Suppressor macrophage treated with lipopolysaccharide for 1 hour (primary cell): ENCODE data around the gene KLHL2.
"Not testable (repeated sequence)": the region's sequence is repeated elsewhere in the genome, so short reads cannot be mapped to it uniquely, and the experiment has no call there.

Experiments used
- DNase-seq, 3 donors: peaks; one replicate each; pipeline ENCODE4 v3.0.0-alpha.2; 2020 to 2022

KLHL2 gene, protein sequence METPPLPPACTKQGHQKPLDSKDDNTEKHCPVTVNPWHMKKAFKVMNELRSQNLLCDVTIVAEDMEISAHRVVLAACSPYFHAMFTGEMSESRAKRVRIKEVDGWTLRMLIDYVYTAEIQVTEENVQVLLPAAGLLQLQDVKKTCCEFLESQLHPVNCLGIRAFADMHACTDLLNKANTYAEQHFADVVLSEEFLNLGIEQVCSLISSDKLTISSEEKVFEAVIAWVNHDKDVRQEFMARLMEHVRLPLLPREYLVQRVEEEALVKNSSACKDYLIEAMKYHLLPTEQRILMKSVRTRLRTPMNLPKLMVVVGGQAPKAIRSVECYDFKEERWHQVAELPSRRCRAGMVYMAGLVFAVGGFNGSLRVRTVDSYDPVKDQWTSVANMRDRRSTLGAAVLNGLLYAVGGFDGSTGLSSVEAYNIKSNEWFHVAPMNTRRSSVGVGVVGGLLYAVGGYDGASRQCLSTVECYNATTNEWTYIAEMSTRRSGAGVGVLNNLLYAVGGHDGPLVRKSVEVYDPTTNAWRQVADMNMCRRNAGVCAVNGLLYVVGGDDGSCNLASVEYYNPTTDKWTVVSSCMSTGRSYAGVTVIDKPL

DNA sequence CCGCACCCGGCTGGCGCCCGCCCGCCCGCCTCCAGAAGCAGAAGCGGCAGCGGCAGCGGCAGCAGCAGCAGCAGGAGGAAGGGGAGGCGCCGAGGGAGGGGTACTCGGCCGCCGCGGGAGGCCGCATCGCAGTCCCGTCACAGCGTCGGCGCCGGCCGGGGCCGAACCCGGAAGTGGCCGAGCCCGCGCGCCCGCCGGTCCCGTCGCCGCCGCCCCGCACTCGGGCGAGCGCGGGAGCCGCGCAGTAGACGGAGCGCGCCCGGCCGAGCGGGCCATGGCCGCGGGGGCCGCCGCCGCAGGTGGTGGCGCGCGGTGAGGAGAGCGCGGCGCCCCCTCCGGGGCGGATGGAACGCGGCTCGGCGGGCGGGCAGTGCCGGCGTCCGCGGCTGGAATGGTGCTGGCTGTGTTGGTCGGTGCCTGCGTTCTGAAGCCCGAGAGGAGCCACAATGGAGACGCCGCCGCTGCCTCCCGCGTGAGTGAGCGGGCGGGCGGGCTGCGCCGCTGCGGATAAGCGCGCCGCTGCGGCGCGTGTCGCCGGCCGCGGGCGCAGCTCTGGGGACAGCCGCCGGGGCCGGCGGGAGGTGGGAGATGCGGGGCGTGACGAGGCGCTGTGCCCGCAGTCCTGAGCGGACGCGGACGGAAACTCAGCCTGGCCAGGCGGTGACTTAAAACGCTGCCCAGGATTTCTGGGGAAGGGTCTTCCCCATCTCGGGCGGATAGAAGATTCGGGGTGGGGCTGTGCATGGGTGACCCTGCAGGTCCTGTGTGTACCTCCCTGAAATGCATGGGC lies at the start of gene KLHL2:
Gene KLHL2, plus strand, starts transcription at position 131 of the 790 bp plus-strand sequence. Its CDS starts 316 bp downstream, at position 447.
- DNase-seq: peak; percentile 88 to 95 (median 91)

DNA sequence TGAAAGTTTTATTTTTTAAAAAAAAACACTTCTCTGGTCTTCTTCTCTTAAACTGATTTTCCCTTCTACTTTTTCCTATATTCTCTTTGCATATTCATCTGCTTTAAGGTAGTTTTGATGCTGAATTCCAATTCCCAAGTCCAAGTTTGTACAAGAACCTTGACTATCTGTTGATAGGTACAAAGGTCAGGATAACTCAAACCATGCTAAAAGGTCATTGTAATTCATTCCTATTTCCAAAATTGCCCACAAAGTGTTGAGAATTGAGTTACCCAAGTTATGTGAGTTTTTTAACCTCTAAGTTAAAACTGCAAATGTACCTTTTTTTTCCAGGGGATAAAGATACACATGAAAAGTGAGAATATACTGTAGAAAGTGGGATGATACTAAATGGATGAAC lies 48.6 kb upstream of the KLHL2 start:
- no peak for DNase-seq

DNA sequence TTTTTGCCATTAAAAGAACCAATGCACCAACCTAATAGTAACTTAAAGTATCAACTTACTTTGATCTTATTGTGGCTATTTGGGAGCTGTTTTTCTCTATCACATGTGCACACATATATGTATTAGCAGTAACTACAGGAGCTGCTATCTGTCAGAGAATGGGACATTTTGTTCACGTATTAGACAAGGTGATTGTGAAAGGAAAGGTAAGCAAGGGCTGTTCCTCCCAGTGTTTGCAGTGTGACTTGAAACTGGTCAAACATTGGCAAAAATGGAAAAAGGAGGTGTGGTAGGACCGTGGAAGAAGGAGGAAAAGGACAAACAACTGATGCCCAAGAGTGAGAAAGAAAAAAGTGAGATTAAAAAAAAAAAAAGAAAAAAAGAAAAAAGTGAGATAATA lies 43.1 kb upstream of the KLHL2 start:
- no peak for DNase-seq

DNA sequence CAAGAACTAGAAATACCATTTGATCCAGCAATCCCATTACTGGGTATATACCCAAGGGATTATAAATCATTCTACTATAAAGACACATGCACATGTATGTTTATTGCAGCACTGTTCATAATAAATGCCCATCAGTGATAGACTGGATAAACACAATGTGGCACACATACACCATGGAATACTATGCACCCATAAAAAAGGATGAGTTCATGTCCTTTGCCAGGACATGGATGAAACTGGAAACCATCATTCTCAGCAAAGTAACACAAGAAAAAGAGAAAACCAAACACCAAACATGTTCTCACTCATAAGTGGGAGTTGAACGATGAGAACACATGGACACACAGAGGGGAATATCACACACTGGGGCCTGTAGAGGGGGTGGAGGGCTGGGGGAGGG lies 40.5 kb upstream of the KLHL2 start:
- not testable (repeated sequence) for DNase-seq

DNA sequence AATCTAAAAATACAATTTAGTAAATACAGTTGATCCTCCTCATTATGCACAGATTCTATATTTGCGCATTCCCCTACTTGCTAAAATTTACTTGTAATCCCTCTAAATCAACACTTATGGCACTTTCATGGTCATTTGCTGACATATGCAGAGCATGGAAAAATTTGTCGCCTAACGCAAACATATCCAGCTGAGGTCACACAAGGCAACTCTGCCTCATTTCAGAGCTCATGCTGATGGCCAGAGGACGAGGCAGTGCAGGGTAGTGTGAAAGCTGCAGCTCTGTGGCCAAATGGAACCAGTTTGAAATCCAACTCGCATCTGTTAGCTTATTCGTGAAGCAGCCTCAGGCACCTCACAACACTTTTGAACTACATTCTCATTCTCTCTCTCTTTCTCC lies 39.7 kb upstream of the KLHL2 start:
- DNase-seq: no peak

DNA sequence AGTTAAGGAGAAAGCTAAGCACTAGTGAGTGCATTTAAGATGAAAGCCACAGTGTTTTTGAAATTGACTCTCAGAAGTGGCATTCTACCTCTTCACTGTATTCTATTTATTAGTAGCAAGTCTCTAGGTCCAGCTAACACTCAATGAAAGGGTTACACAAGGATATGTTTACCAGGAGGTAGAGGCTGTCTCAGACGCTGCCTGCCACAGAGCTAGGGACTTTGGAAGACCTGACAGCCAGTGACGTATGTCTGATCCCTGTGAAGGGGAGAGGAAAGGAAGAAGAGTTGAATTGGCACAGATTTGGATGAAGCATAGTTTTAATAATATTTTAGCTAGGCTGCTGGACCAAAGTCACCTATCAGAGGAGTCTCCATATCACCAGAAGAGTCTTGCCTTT lies 36.5 kb upstream of the KLHL2 start:
- DNase-seq: no peak

DNA sequence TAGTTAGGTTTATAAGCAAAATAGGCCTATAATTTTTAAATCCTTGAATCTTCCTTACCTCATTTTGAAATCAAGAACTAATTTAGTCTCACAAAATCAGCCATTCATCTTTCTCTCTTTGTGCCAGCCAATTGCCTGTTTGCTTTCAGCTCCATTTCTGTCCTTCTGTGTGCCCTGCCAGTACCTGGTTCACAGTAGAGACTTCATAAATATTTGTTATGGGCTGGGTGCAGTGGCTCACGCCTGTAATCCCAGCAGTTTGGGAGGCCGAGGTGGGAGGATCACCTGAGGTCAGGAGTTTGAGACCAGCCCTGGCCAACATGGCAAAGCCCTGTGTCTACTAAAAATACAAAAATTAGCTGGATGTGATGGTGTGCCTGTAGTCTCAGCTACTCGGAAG lies 31.9 kb upstream of the KLHL2 start:
- DNase-seq: not testable (repeated sequence)

DNA sequence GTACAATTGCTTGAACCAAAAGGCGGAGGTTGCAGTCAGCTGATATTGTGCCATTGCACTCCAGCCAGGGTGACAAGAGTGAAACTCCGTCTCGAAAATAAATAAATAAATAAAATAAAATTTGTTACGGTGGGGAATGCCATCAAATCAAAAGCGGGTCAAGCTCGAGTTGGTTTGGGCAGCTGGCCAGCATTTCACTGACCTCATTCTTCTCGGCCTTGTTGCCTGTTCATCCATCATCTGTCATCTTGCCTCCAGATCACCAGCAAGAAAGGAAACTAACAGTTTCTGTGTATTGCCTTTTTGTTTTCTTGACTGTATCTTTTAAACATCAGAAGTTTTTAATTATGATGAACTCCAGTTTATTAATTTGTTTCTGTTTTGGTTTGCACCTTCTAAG lies 31.5 kb upstream of the KLHL2 start:
- no peak for DNase-seq

DNA sequence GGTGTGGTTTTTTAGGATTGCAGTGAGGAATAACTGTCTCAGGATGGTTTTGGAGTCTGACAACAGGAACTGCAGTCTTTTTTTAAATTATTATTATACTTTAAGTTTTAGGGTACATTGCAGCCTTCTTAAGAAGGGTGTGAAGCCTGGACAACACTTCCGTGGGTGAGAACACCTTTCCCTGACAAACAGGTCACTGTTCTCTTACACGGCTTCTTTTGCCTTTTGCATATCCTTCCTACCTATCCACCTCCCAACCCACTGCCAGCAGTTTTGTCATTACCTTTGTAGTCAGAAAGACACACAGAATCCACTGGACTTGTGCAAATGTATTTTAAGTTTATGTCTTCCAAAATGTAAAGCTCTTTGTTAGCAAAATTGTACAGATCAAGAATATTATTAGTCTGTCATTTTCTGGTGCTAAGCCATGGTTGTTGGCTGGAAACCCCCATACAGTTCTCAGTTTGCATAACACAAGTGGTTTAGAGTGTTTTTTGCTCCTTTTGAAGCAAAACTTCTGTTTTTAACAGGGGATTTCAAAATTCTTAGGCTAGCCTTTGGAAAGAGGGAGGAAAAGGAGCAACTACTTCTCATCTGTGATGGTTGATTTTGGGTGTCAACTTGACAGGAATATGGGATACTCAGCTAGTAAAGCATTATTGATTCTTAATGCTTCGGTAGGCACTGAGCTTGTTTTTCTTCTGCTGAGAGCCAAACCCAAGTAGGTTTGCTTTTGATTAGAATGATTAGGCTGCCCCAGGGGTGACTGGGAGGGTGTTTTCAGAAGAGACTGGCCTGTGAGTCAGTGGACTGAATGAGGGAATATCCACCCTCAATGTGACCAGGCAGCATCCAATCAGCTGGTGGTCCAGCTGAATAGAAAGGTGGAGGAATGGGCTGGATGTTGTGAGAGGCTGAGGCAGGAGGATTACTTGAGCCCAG lies 29.4 kb upstream of the KLHL2 start:
- peak; percentile 42 to 50 (median 45) for DNase-seq

DNA sequence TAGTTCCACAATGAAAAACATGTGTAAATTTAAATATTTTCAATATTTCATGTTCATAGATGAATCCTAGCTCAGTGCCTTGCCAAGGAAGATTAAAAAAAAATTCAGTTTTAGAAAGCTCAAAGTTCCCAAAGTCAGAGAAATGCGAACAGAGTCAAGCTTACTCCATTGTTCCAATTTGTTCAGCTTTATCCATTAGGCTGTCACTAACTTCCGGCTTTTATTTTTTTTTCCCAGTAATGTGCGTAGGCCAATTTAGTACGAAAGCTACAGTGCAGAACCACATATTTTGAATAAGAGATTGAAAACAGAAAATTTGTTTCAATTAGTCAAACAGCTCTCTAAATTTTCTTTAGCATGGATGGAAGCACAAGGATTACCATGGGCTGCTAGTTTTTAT lies 23.1 kb upstream of the KLHL2 start:
- no peak for DNase-seq

DNA sequence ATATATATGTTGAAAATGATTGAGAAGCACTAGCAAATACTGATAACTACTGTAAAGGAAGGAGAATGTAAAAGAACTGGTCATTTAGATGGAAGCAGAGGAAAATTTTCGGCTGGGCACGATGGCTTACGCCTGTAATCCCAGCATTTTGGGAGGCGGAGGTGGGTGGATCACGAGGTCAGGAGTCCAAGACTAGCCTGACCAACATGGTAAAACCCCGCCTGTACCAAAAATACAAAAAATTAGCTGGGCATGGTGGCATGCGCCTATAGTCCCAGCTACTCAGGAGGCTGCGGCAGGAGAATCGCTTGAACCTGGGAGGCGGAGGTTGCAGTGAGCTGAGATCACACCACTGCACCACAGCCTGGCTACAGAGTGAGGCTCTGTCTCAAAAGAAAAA lies 22.4 kb upstream of the KLHL2 start:
- DNase-seq: not testable (repeated sequence)

DNA sequence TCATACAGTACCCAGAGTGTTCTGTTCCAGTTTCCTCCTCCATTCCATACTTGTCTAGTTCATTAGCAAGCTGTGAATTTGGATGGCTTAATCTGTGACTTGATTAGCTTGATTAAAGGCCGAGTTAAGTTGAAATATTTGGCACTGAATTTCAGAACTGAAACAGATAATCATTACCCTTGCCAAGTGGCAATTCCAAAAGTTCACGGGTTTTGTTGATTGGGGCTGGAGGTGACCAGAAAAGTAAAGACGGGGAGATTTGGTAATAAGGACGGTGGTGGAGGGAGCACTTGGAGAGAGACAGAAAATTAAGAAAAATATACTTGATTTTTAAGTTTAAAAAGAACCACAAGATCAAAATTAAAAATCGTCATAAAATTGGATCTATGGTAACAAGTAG lies 21.9 kb upstream of the KLHL2 start:
- no peak for DNase-seq

DNA sequence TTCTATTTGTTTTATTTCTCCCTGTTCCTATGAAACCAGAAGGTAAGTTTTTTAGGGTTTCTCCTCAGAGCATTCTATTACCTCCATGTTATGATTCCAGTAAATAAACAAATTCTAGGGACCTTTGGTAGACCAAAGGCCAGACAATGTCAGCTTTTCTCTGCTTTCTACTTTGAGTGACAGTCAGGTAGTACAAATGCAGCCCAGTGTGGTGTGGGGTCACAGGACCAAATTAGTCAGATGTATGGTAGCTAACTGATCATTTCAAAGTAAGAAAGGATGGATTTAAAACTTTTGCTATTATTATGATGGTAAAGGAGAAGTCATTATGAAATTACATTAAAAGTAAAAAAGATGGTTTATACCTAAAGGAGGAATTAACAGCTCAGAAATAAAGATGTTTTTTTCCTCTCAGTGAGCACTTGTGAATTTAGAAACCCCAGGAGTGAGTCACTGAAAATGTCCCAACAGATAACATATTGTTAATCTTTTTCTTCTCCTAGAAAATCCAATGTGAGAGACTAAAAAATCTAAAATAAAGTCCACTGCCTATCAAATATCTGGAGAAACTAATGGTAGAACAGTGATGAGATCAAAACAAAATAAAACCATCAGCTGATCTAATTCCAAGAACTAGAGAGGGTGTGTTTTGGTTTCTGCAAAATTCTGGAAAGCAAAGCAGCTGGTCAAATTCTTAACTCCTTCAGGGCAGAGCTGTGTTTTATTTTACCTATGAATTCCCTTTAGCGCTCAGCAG lies 16.6 kb upstream of the KLHL2 start:
- peak in 1 of 3 donors; percentile 16 for DNase-seq

DNA sequence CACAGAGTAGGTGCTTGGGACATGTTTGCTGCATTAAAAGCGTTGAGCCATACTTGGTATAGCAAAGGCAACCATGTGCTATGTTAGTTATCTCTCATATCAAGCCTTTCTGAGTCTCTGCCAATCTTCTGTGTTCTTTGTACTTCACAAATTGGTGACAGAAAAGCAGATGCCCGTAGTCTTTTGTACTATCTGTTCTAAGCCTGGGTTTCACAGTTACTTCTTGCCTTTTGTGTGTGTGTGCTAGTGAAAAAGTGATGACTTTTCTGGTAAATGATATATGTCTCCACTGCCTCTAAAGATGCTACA lies 16.1 kb upstream of the KLHL2 start:
- DNase-seq: no peak

DNA sequence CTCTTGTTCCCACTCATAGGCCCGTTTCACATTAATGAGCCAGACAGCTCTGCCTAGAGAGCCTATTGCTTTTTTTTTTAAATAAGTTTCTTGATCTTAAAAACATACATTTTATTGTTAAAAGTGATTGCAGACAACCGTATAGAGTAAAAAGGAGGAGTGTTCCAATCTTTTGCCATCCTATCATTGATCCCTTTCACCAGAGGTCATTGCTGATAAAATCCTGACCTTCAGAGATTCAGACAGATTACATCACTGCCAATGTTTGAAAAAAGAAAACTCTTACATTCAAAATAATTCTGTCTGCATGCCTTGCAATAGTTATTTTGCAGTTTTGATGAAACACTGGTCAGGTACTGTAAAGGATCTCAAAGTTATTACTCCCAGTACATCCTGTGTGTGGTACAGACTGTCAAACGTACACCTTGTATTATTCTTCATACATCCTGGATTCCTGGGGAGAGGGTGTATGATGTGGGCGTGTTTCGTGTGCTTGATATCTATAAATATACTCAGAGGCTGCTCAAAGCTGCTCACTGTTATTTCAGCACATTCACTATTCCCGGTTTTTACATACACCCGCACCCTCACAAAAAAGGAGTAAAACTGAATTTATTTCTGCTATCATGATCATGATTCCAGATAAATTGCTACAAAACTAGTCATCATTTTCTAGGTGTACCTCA lies 15.4 kb upstream of the KLHL2 start:
- no peak for DNase-seq

DNA sequence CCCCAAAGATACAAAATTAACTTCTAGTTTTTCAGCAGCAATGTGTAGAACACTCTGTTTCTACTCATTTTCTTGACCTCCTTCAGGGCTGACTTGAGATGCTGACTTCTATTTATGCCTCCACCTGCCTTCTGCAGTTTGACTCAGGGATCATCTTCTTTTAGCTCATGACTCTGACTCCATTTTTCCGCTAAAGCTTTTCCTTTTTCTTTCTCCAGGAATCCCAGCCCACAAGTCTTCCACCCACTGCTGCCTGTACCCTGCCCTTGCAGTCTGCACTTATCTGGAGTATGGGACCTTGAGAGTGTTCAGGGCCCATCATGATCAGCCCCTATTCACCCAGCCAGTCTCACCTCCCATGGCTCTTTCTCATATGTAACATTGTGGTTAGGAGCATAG lies 14.9 kb upstream of the KLHL2 start:
- no peak for DNase-seq

DNA sequence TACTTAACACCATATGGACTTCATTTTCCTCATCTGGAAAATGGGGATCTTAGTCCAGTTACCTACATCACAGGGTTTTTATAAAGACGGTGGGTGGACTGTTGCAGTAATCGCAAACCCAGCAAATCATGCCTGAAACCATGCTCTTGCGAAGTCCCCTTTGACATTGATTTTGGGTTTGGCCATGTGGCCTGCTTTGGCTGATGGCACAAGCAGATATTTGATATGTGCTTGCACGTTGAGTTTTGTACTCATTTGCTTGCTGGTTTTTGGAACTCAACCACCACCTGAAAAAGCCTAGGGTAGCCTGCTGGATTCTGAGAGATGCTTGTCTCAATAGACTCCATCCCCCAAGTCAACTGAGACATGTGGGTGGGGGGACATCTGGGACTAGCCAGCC lies 14.4 kb upstream of the KLHL2 start:
- no peak for DNase-seq

DNA sequence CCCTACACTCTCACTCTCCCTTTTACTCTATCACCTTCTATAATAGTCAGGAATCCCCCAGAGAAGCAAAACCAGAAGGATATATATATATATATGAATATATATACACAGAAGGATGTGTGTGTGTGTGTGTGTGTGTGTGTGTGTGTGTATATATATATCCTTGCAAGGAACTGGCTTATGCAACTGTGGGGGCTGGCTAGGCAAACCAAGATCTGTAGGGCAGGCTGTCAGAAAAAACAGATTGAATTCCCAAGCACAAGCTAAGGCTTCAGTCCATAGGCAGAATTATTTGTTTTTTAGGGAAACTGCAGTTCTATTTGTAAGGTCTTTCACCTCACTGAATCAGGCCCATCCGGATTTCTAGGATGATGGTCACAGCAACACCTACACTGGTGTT lies 13.0 kb upstream of the KLHL2 start:
- peak in 1 of 3 donors; percentile 15 for DNase-seq

DNA sequence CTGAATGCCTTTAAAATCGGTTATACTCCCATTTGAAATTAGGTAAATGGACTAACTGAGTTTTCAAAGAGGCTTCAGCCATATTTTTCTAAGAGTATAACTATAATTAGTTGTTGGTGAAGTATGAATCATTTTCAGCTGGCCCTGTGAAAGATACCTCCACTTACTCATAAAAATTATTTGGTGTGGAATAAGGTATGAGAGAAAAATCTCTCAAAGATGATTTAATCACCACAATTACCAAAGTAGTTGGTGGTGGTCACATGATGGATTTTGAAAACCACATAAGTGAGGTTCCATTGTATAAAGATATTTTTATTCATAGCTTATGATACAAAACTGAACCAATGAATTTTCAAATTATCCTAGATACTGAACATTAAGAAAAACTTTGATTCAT lies 9.0 kb upstream of the KLHL2 start:
- DNase-seq: no peak

DNA sequence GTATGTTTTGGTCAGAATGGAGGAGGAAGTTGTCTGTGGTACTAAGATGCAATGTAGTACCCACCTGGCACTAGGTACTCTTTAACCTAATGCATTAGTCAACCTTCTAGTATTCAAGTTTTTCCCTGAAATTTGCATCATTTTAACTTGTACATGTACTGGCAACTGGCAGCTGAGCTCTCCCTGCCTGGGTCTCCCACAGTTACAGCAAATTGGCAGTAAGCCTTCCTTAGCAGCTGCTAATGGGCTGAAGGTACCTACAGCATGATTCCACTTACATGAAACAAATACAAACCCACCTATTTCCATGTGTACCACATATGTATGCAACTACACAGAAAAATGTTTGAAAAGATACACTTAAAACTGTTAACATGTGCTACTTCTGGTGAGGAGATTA lies 8.1 kb upstream of the KLHL2 start:
- no peak for DNase-seq

DNA sequence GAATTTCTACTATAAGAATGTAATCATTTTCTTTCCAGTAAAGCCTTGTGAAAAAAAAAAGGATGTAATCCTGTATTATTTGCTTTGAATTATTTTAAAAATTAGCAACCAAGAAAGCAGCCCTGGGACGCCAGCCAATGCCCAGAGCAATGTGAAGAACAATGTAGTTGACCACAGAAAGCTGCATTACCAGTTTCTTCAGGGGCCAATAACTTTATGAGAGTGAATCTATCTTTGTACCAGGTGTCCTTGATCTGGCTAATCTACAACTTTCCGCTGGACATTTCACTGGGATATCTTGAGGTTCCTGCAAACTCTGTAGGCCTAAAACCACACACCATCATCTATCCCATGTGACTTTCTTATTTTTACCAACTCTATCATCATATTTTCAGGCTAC lies 7.6 kb upstream of the KLHL2 start:
- DNase-seq: no peak

DNA sequence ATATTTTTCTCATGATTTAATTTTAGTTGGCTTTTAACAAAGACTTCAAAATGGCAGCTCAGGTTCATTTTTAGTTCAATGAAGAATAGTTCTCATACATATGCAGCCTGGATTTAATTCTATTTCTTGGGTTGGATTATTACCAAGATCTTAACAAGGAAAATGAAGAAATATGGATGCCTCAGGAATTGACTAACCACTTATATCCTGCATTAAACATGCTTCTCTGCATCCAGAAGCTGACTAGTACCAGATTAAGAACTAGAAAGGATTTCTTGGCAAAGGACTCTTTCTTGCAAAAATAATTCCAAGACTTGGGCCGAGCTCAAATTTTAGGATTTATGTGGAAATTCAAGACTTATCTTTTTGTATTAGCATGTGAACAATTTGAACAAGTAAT lies 5.6 kb upstream of the KLHL2 start:
- DNase-seq: no peak
